ENCODE measurements around the gene TCF7L2.

GRCh38 chr10:113111260-113111659, 161.2 kb downstream of the TCF7L2 start:
- no peak for TF ChIP-seq CTCF (conservative IDR thresholded peaks at IDR 0.05; ENCODE audit: low read length)
- no peak for TF ChIP-seq EZH2phosphoT487 (IDR thresholded peaks at IDR 0.05; ENCODE audit: borderline replicate concordance, low read depth, low read length)
